D721Med (cell line): Measurements from ENCODE around the gene TMEM170A.

Experiments used
- DNase-seq: peaks from one replicate; pipeline ENCODE4 v3.0.0; 2011; ENCODE audit warnings: low spot score; ENCODE audit not compliant: insufficient read length
- FAIRE-seq: peaks from 2 replicates; lab custom pipeline; 2011; peaks lifted over from hg19 to GRCh38; lab: Jason Lieb, UNC
- TF ChIP-seq, protein P1 (sequence below): IDR thresholded peaks from 2 replicates; pipeline ENCODE4 v1.5.1; 2012; ENCODE audit warnings: mild to moderate bottlenecking, control low read depth; ENCODE audit not compliant: insufficient read depth; ENCODE audit errors: missing control alignments

TMEM170A gene

DNA sequence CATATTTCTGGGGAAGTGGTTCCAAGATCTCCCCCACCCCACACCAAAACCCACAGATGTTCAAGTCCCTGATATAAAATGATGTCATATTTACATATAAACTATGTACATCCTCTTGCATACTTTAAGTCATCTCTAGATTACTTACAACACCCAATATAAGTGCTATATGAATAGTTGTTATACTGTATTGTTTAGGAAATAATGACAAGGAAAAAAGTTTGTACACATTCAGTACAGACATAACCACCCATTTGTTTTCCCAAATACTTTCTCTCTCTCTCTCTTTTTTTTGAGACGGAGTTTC lies 42.7 kb downstream of the TMEM170A start:
- no peak for DNase-seq
- TF ChIP-seq, protein P1, sequence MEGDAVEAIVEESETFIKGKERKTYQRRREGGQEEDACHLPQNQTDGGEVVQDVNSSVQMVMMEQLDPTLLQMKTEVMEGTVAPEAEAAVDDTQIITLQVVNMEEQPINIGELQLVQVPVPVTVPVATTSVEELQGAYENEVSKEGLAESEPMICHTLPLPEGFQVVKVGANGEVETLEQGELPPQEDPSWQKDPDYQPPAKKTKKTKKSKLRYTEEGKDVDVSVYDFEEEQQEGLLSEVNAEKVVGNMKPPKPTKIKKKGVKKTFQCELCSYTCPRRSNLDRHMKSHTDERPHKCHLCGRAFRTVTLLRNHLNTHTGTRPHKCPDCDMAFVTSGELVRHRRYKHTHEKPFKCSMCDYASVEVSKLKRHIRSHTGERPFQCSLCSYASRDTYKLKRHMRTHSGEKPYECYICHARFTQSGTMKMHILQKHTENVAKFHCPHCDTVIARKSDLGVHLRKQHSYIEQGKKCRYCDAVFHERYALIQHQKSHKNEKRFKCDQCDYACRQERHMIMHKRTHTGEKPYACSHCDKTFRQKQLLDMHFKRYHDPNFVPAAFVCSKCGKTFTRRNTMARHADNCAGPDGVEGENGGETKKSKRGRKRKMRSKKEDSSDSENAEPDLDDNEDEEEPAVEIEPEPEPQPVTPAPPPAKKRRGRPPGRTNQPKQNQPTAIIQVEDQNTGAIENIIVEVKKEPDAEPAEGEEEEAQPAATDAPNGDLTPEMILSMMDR, result no peak
- FAIRE-seq, result no peak

DNA sequence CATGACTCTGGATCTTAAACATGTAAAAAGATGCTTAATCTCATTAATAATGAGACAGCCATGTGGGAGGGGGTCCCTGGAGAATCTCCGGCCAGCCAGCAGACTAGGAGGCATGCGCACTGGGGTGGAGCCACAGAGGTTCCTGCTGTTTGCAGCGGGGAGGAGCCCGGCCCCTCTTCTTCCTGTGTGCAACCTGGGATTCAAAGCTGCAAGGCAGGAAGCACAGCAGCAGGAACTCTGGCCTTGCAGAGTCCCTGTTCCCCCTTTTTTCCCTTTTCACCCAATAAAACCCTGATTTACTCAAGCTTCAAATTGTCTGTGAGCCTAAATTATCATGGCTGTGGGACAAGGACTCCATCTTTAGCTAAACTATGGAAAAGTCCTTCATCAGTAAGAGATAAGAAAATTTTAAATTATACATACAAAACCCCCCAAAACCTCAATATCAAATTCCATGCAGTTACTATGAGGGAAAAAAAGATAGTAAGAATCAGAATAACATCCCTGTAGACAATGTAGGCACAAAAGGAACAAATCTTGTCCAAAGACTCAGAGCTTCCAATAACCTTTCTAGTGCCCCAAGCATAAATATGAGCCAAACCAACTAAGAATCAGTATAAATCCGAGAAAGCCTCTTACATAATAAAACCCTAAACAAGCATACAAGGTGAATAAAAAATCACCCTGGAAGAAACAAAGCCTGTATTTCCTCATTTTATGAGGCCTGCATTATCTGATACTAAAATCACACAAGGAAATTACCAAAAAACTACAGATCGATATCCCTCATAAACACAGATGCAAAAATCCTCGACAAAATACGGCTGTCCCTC lies 43.3 kb downstream of the TMEM170A start:
- no peak for DNase-seq
- TF ChIP-seq, protein P1, result no peak
- no peak for FAIRE-seq

DNA sequence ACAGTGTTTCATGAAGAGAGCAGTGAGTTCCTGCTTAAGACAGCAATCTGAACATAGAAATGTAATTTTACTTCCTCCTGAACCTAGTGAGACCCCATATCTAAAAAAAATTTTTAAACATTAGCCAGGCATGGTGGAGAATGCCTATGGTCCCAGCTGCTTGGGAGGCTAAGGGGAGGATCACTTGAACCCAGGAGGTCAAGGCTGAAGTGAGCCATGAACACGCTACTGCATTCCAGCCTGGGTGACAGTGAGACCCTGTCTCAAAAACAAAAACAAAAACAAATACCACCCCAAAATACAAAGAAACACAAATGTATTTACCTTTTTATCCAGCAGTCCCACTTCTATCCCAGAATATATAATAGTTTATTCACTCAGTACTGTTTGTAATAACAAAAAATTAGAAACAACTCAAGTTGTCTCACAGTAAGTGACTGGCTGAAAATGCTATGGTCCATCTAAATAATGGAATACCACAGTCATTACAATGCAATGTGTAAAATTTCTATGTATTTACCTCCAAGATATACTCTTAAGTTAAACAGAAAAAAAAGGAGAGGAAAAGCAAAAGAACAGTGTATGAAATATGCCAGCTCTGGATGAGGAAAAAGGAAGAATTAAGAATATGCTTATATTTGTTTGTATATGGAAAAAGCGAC lies 47.5 kb downstream of the TMEM170A start:
- FAIRE-seq (no peak), DNase-seq (no peak)
- TF ChIP-seq, protein P1, result no peak

DNA sequence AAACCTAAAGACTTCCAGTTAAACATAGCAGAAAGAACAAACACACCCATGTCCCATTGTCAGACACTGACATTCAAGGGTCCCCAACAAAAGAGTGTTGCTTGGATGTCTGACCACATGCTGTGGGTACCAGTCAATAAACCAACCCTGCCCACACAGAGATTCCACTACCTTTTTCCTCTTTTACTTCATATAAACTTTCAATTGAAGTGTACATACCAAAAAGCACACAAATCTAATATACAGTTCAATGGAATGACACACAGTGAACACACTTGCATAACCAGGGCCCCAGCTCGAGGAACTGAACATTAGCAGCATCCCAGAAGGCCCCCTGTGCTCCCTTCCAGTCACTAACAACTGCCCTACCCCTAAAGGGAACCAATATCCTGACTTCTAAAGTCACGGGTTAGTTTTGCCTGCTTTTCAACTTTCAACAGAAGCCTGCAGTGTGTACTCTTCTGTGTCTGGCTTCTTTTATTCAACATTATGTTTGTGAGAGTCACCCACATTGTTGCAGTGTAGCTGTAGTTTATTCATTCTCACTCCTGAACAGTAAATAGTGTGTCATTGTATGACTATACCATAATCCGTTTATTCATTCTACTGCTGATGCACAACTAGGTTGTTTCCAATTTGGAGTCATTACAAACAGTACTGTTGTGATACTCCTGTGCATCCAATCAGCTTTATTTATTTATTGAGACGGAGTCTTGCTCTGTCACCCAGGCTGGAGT lies 49.2 kb downstream of the TMEM170A start:
- TF ChIP-seq, protein P1, result no peak
- FAIRE-seq (no peak), DNase-seq (no peak)

DNA sequence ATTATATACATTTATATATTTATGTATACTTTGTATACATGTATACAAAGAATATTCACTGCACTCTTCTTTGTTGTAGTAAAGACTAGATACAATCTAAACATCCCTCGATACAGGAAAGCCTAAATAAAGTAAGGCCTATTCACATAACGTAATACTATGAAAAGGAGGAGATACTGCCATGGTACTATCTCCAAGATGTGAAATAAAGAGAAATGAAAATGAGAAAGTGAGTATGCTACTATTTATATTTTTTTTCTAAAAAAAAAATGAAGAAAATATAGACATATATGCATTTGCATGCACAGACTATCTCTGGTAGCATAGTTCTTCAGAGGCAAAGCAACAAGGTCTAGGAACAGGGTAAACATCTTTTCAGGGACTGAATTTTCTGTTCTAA lies 50.5 kb downstream of the TMEM170A start:
- FAIRE-seq, result no peak
- TF ChIP-seq, protein P1, result no peak
- DNase-seq, result no peak

DNA sequence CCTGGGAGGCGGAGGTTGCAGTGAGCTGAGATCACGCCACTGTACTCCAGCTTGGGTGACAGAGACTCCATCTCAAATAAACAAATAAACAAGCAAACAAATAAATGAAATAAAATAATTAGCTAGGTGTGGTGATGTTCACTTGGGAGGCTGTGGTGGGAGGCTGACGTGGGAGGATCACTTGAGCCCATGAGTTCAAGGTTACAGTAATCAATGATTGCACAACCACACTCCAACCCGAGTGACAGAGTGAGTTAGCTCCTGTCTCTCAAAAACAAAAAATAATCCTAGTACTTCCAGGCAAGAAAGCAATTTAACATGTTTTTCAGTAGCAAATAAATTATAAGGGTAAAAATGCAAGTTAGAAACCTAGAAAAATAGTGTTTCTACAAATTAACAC lies 57.5 kb downstream of the TMEM170A start:
- DNase-seq (no peak), FAIRE-seq (no peak)
- TF ChIP-seq, protein P1, result no peak
